Stimulated activated CD4-positive, alpha-beta T cell treated with anti-CD3 and anti-CD28 coated beads, Interleukin-15, amount 100 ng/mL, for 48 hours (primary cell): ENCODE data around the gene CYTH1.
"Not testable (repeated sequence)": the region's sequence is repeated elsewhere in the genome, so short reads cannot be mapped to it uniquely, and the experiment has no call there.

ENCODE experiments used
- DNase-seq, 2 donors: peaks; one replicate each; pipeline ENCODE4 v3.0.0-alpha.2; 2020; ENCODE audit warnings: low read depth in 2 of 2

The CYTH1 gene

DNA sequence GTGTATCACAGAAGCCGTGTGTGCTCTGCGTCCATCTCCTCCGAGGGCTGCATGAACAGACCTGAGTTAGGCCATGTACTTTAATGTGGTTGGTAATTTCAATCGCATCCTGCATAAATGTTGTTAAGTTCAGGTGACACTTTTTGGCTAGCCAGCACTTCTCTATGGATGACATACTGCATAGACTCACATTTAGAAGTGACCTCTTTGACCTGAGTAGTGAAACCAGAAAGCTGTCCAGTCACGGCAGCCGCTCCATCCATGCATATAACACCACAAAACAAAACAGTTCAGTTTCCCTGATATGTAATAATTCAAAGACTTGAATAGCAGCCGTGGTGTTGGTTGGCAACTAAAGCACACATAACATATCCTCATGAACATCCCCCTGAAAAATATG lies 94.1 kb downstream of the CYTH1 start:
- no peak for DNase-seq

DNA sequence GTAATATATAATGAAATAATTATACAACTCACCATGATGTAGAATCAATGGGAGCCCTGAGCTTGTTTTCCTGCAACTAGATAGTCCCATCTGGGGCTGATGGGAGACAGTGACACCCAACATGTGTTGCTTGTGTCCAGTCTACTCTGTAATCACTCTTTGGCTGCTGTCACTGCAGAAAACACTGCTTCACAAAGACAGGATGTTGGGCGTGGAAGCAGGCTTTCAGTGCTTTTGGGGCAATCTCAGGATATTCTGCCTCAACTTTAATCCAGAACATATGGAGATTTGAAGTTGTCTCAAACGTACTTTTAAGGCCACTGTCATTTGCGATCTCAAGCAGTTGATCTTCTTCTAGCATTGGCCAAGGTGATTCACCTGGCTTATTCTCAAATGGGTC lies 94.9 kb downstream of the CYTH1 start:
- DNase-seq: no peak

DNA sequence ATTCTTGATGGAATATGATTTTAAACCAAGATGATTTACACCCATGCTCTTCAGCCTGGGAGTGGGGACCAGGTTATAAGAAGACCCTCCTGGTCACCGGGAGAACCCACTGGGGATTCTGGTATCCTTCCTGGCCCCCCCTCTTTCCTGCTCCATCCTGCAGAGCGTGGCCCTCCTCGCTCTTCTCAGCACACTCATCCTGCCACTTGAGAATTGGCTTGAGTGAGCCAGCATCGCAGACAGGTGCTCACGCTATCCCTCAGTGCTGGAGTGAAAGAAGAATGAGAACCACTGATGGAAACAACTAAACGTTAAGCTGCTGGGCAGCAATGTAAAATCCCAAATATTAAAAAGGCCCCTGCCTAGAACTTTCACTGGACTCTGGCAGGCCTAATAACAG lies 98.0 kb downstream of the CYTH1 start:
- DNase-seq: no peak

DNA sequence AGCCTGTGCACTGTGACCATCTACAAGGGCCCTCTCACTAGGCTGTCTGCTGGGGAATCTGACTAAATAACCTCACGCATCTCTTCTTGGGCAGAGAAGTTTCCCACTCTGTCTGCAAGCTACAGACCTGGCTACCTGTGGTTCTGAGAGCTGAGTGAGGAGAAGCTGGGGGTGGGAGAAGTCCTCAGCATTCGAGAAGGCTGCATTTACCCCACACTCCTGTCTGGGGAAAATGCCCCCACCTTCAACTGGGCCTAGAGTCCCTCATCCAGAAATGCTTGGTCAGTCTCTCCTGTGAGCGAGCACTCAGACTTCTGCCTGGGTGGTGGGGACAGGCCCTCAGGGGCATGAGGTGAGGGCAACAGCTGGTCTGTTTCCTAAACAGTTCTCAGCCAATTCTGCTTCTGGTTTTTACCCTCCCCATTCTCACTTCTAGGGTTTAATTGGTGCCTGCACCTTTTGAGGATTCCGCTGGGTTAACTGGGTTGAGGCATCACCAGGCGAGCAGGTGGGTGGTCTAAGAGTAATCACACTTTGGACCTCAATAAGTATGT lies 98.6 kb downstream of the CYTH1 start:
- no peak for DNase-seq

DNA sequence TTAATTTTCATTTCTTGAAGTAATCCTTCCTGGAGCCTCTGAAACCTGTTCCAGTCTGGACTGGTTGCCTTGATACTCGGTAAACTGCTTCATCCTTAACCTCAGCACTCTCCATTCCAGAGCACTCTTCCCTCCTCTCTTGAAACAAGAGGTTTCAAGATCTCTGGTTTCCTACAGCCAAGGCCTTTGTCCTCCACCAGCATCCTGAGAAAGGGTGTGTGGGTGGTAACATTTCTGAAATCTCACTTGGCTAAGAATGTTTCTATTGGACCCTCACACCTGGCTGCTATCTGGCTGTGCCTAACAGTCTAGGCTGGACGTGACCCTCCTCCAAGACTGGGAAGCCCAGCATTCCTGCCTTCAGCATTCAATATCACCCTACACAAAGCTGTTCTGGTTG lies 99.7 kb downstream of the CYTH1 start:
- no peak for DNase-seq

DNA sequence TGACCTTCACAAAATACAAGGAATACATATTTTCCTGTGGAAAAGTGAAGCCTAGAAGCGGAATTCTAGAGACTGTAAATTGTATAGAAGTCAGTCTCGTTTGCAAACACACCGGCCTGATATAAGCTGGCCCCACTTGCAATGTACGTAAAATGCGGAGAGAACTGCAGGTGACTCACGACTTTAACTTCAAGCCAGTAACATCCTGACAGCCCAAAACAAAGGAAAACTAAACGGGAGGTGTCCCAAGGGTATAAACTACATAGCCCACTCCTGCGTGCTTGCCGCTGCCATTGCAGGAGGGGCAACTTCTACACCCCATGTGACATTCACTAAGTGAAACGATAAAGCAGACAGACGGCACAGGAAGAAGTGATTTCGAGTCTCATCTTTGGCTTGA lies 101.6 kb downstream of the CYTH1 start:
- no peak for DNase-seq

DNA sequence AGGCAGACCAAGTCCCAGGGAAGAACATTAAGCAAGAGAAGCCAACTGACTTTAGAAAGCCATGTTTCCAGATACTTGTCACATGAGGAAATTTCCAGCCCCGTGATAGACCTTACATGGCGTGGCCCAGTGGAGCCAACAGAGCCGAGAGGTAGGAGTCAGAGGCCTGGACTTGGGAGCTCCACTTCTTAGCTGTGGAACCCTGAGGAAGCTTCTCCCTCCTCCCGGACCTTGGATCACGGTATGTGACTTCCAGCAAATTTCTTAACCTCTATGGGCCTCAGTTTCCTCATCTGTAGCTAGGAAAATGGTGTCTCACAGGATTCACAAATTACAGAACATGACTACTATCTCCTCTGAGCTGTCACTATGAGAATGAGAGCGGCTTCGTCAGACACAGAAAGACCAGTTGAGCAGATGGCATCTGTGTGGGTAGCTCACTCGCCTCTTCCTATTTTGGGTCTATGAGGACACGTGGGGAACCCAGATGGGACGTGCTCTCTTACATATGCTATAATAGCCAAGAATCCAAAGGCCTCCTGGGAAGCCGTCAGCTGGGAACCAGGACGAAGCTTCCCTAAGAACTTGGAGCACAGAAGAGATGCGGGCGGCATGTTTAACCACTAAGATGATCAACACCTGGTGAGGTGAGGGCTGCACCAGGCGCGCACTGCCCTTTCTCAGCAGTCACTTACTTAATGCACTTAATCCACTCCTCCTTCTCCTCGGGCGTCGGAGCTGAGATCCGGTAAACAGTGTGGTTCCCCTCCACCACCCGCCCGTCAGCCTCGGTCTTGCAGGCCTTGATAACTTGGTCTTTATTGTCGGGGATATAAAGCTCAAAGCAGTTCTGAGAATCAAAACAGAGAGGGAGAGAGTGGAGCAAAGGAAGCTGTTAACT lies 102.3 kb downstream of the CYTH1 start:
- DNase-seq: no peak

DNA sequence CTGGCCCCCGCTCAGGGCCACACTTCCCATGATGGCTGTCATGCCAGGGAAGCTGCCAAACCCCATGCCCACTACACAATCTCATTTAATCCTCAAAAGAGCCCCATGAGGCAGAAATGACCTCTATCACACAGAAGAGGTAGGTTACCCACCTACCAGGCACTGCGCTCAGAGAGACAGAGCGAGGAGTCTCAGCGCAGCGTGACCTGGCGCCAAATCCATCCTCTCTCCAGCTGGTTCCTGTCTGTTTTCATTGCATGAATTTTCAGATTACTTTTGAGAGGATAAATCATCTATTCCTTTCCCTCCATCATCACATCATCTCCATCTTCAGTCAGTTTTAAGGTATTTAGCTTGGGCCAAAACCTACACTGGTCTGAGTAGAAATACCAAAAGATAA lies 103.4 kb downstream of the CYTH1 start:
- DNase-seq: no peak

DNA sequence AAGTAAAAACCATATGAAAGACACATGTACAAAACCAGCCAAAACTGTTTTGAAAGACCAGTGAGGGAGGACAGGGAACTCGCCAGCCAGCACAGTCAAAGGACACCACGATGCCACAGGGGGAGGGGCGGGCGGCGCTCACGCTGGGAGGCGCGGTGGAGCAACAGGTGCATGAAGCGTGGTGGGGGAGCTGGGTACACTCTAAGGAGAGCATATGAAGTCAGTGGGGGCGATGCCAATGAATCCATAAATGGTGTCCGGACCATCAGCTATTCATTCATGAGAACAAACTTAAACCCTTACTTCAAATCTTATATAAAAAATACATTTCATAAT lies 103.9 kb downstream of the CYTH1 start:
- no peak for DNase-seq

DNA sequence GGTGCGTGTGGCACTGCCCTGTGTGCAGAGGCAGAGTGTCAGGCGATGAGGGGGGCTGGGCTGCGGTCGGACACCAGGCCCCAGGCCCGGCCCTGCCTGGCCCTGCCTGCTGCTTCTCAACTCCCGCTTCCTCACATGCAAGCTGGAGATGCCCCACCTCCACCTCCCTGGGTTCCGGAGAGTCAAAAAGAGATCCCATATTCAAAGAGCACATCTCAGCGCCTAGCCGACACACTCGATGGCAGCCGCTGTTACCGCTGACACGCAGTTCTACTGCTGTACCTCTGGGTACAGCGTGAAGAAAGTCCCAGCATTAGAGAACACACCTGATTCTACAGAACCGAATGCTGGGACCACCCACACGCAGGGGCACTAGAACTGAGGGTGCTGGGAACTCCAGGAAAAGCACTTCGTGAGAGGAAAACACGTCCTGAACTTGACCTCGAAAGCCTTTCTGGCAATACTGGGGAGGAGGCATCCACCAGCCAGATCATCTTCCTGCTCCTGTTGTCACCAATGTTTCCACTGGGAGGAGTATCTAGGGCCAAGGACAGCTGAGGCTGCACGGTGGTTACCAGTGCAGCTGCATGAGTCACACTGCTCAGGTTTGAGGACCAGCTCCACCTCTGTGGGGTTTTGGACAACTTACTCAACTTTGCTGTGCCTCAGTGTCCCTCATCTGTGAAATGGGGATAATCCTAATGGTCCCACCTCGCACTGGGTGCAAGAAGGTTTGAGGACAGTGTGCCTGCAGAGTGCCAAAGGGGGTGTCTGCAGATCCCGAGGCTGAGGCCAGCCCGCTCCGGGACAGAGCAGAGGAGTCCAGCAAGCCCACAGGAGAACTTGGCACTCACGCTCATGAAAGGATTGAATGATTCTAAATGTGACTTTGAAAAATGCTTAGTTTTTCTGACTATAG lies 104.5 kb downstream of the CYTH1 start:
- no peak for DNase-seq

DNA sequence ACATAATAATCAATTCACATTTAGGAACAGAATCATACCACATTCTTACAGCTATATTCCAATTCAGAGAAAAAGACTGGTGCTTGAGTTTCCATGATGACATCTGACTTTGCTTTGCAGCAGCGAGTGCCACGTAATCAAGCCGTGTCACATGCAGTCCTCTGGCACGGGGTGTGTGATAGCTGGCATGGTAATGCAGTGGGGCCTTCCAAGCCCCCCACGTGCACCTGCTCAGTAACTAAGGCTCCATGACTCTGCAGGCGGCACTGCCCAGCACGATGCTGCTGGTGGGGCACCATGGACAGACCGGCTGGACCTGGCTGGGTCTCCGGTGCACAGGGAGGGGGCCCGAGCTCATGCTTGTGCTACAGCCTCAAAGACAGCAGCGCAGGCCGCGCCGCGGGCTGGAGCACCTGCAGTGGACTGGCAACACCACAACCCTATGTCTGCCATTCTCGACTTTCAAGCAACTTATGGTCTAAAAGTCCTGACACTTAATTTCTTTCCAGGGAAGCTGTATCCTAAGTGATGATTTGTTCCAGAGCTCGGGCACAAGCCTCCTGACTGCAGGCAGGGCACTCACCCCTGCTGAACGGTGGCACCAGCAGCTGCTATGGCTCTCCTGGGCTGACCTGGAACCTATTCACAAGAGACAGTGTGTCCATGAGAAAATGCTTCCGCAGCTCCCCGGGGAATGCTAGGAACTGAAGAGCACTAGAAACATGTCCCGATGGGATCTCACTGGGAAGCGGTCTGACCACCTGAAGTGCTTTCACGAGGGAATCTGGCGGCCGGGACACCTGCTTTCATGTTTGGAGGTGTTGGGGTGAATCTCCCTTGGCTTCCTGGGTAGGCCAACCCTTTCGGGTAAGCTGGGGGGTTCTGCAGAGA lies 105.4 kb downstream of the CYTH1 start:
- no peak for DNase-seq

DNA sequence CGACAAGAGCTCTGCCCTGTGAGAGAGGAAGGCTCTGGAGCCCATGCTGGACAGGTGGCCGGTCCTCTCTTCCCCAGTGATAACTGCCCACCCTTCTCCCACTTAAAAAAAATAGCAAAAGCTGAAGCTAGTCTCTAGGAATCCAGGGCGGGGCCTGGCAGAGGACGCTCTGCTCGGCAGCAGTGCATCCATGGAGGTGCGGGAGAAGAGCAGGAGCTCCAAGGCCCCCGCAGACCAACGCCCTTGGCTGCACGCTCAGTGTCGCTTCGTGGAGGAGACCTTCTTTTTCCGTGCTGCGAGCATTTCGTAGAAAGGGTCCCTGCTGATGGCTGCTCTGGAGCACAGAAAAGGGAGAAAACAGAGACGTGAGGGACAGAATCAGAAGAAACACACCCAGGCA lies 106.2 kb downstream of the CYTH1 start:
- DNase-seq: no peak

DNA sequence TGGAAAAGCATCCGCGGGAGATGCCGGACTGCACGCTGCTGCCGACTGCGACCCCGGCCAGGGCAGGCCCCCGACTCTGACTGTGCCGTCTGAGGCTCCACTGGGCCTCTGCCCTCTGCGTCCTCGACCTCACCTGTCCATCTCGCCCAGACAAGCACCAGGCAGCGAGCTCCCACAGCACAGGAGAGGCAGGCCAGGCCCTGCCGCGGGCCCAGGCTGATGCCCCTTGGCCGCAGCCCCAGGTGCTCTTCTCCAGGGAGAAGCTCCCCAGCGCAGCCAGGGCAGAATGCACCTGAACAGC lies 106.8 kb downstream of the CYTH1 start:
- no peak for DNase-seq

DNA sequence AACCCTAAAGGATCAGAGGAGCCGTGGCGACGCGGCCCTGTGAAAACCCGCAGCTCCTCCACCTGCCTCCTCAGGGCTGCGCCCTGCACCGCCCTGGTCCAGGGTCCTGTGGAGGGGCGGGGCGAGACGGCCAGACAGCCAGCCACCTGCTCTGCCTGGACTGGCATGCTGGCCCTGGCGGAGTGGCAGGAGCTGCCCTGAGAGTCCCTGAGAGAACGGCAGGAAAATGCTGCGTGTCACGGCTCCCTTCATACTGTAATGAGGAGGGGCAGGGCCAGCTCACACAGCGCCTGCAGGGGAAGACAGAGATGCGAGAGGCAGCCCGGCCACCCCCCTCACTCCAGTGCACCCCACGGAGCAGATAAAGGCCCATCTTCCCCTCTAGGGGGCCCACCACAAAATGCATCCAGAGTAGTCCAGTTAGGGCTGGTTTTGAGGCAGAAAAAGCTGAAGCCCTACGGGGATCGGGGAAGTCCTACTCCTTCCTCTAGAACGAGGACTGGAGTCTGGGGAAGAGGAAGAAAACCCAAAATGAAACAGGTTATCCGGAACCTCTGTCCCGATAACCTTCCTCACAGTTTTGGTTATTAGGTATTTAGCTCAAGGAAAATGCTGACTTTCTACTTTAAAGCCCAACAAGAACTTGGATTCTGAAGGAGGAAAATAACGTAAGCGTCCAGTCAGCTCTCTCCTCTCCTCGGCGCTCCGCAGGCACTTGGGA lies 107.3 kb downstream of the CYTH1 start:
- DNase-seq: no peak

DNA sequence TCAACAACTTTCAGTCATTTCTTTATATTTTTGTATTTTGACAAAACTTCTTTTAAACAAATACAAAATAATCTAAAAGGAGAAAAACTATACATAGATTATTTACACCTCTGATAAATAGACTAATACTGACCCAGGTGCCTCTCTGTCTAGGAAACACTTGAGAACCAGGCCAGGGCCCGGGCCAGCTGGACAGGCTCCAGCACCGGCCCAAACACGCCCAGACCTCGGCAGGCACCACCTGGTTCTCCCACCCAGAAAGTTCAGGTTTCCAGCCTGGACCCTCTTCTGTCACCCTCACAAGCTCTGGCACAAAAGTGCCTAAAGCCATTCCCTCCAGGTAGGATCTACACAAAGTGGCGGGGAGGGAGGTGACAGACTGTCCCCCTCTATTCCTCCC lies 107.9 kb downstream of the CYTH1 start:
- no peak for DNase-seq

DNA sequence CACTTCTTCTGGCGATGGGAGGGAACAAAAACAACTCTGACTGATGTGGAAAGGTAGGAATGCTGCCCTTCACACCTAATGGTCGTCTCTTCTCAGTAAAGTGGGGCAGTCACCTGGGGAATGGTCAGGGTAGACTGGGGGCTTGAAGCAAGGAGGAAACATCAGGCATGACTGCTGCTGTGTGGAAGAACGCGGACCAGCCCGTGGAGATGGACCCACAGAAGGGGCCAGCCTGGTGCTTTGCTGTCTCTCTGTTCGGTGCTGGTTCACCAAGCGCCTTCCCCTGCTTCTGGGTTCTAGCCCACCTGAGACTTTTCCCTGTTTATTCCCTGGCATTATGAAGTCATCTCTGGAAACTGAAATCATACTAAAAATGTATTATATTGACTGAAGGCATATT lies 108.7 kb downstream of the CYTH1 start:
- no peak for DNase-seq

DNA sequence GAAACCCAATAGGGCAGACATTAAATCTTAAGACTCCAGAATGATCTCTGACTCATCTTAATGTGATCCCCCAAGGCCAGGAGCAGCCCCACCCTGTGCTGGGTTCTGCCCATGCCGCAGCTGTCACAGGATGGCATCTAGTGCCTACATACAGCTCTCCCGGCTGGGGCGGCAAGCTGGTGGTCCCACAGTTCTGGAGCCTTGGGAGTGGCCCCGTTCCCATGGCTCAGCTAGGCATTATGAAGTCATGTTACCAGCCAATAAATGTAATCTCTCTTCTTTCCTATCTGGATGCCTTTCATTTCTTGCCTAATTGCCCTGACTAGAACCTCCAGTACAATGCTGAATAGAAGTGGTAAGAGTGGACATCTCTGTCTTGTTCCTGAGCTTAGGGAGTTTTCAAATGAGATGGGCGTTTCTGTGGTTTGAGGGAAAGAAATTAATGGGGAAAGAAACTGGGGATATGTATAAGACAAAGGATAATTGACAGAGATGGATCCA lies 109.2 kb downstream of the CYTH1 start:
- no peak for DNase-seq

DNA sequence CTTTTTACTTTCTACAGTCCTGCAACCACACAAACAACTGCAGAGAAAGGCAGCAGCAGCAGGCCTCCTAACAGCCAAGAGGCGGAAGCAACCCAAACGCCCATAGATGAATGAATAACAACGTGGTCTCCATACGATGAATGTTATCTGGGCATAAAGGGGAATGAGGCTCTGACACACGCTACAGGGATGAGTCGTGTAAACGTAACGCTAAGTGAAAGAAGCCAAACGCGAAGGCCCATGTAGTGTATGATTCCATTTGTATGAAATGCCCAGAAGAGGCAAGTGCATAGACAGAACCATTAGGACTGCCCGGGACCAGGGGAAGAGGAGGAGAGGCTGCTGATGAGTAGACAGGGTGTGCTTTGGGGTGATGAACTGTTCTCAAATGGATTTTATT lies 110.1 kb downstream of the CYTH1 start:
- DNase-seq: no peak

DNA sequence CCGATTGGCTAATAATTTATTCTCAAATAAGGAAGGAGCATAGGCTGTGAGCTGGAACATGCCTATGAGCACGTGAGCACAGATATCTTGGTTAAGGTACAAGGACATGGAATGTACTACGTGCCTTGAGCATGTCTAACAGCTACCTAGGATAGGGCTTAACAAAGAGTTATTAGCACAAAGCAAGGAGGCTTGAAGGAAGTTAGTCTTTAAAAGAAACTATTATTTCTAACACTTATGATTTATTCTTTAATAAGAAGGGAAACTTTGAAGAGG lies 110.4 kb downstream of the CYTH1 start:
- DNase-seq: not testable (repeated sequence)

DNA sequence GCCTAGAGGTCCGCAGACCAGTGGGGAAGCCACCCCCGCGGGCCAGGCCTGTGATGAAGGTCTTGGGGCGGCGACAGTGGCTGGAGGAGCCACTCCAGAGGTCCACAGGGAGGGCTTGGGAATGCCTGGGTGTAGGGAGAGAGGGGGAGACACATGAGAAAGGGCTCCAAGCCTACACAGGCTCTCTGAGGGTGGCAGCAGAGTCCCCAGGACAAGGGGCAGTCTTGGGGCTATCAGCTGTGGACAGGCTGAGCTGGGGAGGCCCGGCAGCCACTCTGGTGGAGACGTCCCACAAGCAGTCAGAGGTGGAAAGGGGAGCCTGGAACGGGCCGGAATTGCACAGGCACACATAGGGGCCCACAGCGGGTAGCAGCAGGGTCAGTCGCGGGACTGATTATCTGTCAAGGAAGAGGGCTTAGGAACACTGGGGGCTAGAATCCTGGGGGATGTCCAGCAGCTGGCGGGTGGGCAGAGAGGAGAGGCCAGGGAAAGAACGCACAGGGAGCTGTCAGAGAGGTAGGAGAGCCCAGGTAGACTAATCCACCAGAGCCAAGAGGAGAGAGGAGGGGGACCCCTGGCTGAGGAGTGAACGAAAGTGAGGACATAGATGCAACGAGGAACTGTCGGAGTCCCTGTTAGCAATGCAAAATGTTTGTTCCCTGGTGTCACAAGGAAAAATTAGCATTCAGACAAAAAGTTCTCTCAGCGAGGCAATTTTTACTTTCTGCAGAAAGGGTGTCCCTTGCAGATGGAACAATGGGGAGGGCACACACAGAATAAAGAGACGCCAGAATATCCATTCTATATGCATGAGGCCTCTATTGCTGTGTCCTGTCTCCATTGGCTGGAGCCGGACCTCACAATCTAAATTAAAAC lies 111.0 kb downstream of the CYTH1 start:
- no peak for DNase-seq
